Breast epithelium (tissue), 3 donors: ENCODE results near the gene PLCG2.

Experiments
- CTCF ChIP-seq, 3 donors: fragments of 450-650 bp; IDR thresholded peaks; one replicate each; pipeline ENCODE4 v1.5.1; 2016 to 2017; ENCODE audit warnings: antibody characterized with exemption in 3 of 3, mild to moderate bottlenecking in 3 of 3, moderate library complexity in 3 of 3
- POLR2AphosphoS5 ChIP-seq, 3 donors: sonication (generic); formaldehyde crosslinking; IDR thresholded peaks; one replicate each; pipeline ENCODE4 v1.6.1; 2017; ENCODE audit warnings: antibody characterized with exemption in 3 of 3

GRCh38 chr16:81752876-81753227 lies 26.2 kb upstream of the PLCG2 start:
- TF ChIP-seq CTCF (IDR thresholded peaks at IDR 0.05) (no peak), POLR2AphosphoS5 (IDR thresholded peaks at IDR 0.05) (no peak)
